Measurements from ENCODE around the gene PPCS.

- TF ChIP-seq ZNF837 (tag by site-specific recombination; IDR thresholded peaks at IDR 0.05) (no peak), CTCF (tag by site-specific recombination; IDR thresholded peaks at IDR 0.05) (no peak), ZNF311 (tag by site-specific recombination; IDR thresholded peaks at IDR 0.05; ENCODE audit: borderline replicate concordance) (no peak), SP2 (tag by site-specific recombination; IDR thresholded peaks at IDR 0.05) (no peak), ZNF174 (tag by site-specific recombination; IDR thresholded peaks at IDR 0.05) (no peak), ELK4 (IDR thresholded peaks at IDR 0.05; ENCODE audit: borderline replicate concordance, low read depth, low read length) (no peak), KLF16 (tag by site-specific recombination; IDR thresholded peaks at IDR 0.05) (no peak), ZBTB26 (tag by site-specific recombination; optimal IDR thresholded peaks at IDR 0.05) (no peak), MYNN (tag by site-specific recombination; IDR thresholded peaks at IDR 0.05; ENCODE audit: borderline replicate concordance) (no peak), ZNF449 (tag by site-specific recombination; IDR thresholded peaks at IDR 0.05) (no peak)
These were observed 7.1 kb upstream of the PPCS start for GRCh38 chr1:42449256-42449655.

All from HEK293 (cell line).